Measurements from ENCODE around the gene DAP. TPM values are rescaled to one million over a fixed set of nuclear protein-coding genes. Genes with fewer than 3 reads are reported as not detected.

Gene DAP
- total RNA-seq, 1 experiment from 2014 or later, result 47.7 TPM

- H3K4me1 Mint-ChIP-seq, result peaks cover 33% of the 10 kb centered on the region
- no peak for ATAC-seq
Observed at GRCh38 chr5:10699281-10699874, 61.7 kb downstream of the DAP start.

DNA sequence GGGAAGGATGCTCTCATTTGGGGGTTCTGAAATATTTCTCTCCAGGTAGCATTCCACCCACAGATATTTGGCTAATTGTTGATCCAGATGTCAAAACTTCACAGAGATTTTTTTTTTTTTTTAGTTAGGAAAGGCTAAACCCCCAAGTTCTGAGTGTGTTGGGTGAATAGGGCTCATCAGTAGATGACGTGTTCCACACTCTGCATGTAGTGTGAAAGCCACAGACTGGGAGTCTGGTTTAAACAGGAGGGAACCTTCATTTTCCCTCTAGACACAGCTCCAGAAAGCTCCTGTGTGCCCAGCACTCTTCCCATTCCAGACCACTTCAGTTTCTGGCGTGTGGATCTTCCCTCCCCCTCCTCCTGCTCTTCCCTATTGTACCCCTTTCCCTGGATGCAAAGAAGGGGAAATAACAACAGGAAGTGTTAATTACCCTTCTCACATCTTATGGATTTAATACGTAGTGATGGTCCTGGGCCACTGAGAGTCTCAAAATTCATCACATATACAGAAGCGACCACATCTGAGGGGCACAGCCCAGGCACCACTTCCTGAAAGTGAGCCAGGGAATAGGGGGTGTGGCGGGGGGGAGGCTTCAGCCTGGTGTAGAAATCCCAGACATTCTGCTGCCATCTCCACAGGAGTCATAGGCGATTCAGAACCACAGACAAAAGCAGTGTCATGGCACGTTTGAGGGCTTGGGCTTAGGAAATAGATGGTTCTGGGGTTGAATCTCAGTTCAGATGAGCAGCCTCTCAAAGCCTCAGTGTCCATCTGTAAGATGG lies 65.1 kb downstream of the DAP start:
- Mint-ChIP-seq H3K36me3 (no peaks in the 10 kb centered on the region), H3K27me3 (ENCODE audit: low read depth) (no peaks in the 10 kb centered on the region), H3K4me3 (no peak overlapping the region), H3K9me3 (no peaks in the 10 kb centered on the region), H3K4me1 (peaks cover 29% of the 10 kb centered on the region), H3K27ac (no peak overlapping the region)
- CTCF ChIA-PET, result interaction anchor here (1.0 to 2.1 kb wide), 12 partner anchors 11 to 487 kb away, joined by 3 to 11 read pairs (median 5); no protein-coding TSS in a partner anchor
- POLR2A ChIA-PET, result interaction anchor here (0.6 kb wide), 1 partner anchor 1105 kb away, joined by 4 read pairs; no protein-coding TSS in a partner anchor
- DNase-seq (ENCODE audit: low spot score) (no peak), ATAC-seq (no peak)
- no peak for TF ChIP-seq TEAD4 (CRISPR knock-in tag; IDR thresholded peaks at IDR 0.05)
- no peak for TF ChIP-seq TCF7 (CRISPR knock-in tag; IDR thresholded peaks at IDR 0.05; ENCODE audit: low read depth)
- TF ChIP-seq ZNF396 (CRISPR knock-in tag; IDR thresholded peaks at IDR 0.05; ENCODE audit: borderline replicate concordance), result no peak
- no peak for TF ChIP-seq GRHL2 (CRISPR knock-in tag; IDR thresholded peaks at IDR 0.05; ENCODE audit: insufficient replicate concordance, severe bottlenecking)
- TF ChIP-seq, protein P1, sequence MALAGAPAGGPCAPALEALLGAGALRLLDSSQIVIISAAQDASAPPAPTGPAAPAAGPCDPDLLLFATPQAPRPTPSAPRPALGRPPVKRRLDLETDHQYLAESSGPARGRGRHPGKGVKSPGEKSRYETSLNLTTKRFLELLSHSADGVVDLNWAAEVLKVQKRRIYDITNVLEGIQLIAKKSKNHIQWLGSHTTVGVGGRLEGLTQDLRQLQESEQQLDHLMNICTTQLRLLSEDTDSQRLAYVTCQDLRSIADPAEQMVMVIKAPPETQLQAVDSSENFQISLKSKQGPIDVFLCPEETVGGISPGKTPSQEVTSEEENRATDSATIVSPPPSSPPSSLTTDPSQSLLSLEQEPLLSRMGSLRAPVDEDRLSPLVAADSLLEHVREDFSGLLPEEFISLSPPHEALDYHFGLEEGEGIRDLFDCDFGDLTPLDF (CRISPR knock-in tag; IDR thresholded peaks at IDR 0.05), result no peak
- TF ChIP-seq, protein P2, sequence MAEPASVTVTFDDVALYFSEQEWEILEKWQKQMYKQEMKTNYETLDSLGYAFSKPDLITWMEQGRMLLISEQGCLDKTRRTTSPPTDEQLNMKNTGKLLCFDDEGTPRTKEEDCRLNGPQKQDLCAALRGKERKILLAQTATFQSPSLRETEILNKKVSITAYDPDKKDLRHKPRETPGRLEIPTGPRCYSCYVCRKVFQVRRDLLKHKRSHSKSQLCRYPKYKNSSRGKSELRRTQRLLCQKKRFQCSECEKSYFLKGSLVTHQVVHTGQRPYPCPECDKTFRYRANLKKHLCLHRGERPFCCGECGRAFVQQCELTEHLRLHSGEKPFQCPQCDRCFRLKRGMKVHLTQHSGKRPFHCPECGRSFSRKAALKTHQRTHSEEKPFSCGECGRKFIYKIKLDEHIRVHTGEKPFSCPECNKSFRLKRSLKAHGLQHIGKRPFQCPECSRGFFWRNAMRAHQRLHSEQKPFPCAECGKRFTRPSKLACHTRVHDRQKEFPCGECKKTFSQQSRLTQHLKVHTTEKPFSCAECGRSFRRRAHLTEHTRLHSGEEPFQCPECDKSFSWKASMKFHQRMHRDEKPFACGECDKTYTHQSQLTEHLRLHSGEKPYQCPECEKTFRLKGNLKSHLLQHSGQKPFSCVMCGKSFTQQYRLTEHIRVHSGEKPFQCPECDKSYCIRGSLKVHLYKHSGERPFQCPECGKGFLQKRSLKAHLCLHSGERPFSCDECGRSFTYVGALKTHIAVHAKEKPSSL (CRISPR knock-in tag; conservative IDR thresholded peaks at IDR 0.05), result no peak
- TF ChIP-seq, protein P3, sequence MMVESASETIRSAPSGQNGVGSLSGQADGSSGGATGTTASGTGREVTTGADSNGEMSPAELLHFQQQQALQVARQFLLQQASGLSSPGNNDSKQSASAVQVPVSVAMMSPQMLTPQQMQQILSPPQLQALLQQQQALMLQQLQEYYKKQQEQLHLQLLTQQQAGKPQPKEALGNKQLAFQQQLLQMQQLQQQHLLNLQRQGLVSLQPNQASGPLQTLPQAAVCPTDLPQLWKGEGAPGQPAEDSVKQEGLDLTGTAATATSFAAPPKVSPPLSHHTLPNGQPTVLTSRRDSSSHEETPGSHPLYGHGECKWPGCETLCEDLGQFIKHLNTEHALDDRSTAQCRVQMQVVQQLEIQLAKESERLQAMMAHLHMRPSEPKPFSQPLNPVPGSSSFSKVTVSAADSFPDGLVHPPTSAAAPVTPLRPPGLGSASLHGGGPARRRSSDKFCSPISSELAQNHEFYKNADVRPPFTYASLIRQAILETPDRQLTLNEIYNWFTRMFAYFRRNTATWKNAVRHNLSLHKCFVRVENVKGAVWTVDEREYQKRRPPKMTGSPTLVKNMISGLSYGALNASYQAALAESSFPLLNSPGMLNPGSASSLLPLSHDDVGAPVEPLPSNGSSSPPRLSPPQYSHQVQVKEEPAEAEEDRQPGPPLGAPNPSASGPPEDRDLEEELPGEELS (CRISPR knock-in tag; IDR thresholded peaks at IDR 0.05), result no peak
- TF ChIP-seq MLX (CRISPR knock-in tag; IDR thresholded peaks at IDR 0.05), result no peak
- no peak for TF ChIP-seq ATF1 (CRISPR knock-in tag; IDR thresholded peaks at IDR 0.05)
- no peak for TF ChIP-seq HMGXB4 (CRISPR knock-in tag; IDR thresholded peaks at IDR 0.05)

More at GRCh38 chr5:10699281-10699874, 61.7 kb downstream of the DAP start:
- ChIA-PET CTCF (interaction anchor here (0.9 to 2.0 kb wide), 4 partner anchors 61 to 158 kb away, joined by 3 to 5 read pairs (median 4); partner anchors contain the start of gene DAP), POLR2A (no interaction called here)
- no peak for DNase-seq (ENCODE audit: low spot score)
- H3K4me3 Mint-ChIP-seq, result no peak overlapping the region
- no peaks in the 10 kb centered on the region for H3K9me3 Mint-ChIP-seq
- TF ChIP-seq SP1 (CRISPR knock-in tag; conservative IDR thresholded peaks at IDR 0.05), result no peak
- no peak for TF ChIP-seq ETV6 (CRISPR knock-in tag; IDR thresholded peaks at IDR 0.05)
- TF ChIP-seq, protein P4, sequence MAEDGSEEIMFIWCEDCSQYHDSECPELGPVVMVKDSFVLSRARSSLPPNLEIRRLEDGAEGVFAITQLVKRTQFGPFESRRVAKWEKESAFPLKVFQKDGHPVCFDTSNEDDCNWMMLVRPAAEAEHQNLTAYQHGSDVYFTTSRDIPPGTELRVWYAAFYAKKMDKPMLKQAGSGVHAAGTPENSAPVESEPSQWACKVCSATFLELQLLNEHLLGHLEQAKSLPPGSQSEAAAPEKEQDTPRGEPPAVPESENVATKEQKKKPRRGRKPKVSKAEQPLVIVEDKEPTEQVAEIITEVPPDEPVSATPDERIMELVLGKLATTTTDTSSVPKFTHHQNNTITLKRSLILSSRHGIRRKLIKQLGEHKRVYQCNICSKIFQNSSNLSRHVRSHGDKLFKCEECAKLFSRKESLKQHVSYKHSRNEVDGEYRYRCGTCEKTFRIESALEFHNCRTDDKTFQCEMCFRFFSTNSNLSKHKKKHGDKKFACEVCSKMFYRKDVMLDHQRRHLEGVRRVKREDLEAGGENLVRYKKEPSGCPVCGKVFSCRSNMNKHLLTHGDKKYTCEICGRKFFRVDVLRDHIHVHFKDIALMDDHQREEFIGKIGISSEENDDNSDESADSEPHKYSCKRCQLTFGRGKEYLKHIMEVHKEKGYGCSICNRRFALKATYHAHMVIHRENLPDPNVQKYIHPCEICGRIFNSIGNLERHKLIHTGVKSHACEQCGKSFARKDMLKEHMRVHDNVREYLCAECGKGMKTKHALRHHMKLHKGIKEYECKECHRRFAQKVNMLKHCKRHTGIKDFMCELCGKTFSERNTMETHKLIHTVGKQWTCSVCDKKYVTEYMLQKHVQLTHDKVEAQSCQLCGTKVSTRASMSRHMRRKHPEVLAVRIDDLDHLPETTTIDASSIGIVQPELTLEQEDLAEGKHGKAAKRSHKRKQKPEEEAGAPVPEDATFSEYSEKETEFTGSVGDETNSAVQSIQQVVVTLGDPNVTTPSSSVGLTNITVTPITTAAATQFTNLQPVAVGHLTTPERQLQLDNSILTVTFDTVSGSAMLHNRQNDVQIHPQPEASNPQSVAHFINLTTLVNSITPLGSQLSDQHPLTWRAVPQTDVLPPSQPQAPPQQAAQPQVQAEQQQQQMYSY (CRISPR knock-in tag; IDR thresholded peaks at IDR 0.05), result no peak
- TF ChIP-seq, protein P5, sequence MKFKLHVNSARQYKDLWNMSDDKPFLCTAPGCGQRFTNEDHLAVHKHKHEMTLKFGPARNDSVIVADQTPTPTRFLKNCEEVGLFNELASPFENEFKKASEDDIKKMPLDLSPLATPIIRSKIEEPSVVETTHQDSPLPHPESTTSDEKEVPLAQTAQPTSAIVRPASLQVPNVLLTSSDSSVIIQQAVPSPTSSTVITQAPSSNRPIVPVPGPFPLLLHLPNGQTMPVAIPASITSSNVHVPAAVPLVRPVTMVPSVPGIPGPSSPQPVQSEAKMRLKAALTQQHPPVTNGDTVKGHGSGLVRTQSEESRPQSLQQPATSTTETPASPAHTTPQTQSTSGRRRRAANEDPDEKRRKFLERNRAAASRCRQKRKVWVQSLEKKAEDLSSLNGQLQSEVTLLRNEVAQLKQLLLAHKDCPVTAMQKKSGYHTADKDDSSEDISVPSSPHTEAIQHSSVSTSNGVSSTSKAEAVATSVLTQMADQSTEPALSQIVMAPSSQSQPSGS (CRISPR knock-in tag; IDR thresholded peaks at IDR 0.05; ENCODE audit: borderline replicate concordance, low read depth), result no peak
- no peak for TF ChIP-seq TCF7 (CRISPR knock-in tag; IDR thresholded peaks at IDR 0.05; ENCODE audit: low read depth)
- no peak for TF ChIP-seq NR2C2 (CRISPR knock-in tag; IDR thresholded peaks at IDR 0.05)
- H3K36me3 Mint-ChIP-seq, result no peaks in the 10 kb centered on the region
- no peak overlapping the region for H3K27ac Mint-ChIP-seq
- H3K27me3 Mint-ChIP-seq (ENCODE audit: low read depth), result no peaks in the 10 kb centered on the region
